COLO668 (cell line): ENCODE data around the gene UTY.
"Not testable (repeated sequence)": the region's sequence is repeated elsewhere in the genome, so short reads cannot be mapped to it uniquely, and the experiment has no call there.

Experiments
- DNase-seq: peaks from one replicate; lab custom pipeline; 2025; ENCODE audit not compliant: unreplicated experiment; lab: John Stamatoyannopoulos, UW

The UTY gene

GRCh38 chrY:13312966-13313365, 166.9 kb downstream of the UTY start:
- DNase-seq: no peak

- no peak for DNase-seq
These were observed 171.9 kb downstream of the UTY start for GRCh38 chrY:13307959-13308358.

- DNase-seq: no peak
These were observed 179.0 kb downstream of the UTY start for GRCh38 chrY:13300795-13301194.

- no peak for DNase-seq
These were observed 180.4 kb downstream of the UTY start for GRCh38 chrY:13299411-13299810.

- DNase-seq: no peak
These were observed 183.5 kb downstream of the UTY start for GRCh38 chrY:13296176-13296890.

GRCh38 chrY:13295026-13295425, 184.8 kb downstream of the UTY start:
- no peak for DNase-seq

- no peak for DNase-seq
These were observed 188.6 kb downstream of the UTY start for GRCh38 chrY:13291199-13291598.

- DNase-seq: not testable (repeated sequence)
These were observed 197.4 kb downstream of the UTY start for GRCh38 chrY:13282151-13283054.

- DNase-seq: no peak
These were observed 200.3 kb downstream of the UTY start for GRCh38 chrY:13279561-13279960.

- DNase-seq: no peak
These were observed 208.1 kb downstream of the UTY start for GRCh38 chrY:13271706-13272105.

- not testable (repeated sequence) for DNase-seq
These were observed 225.8 kb downstream of the UTY start for GRCh38 chrY:13253941-13254440.

- no peak for DNase-seq
These were observed 229.4 kb downstream of the UTY start for GRCh38 chrY:13250421-13250820.

GRCh38 chrY:13243716-13244115, 236.1 kb downstream of the UTY start:
- DNase-seq: no peak

GRCh38 chrY:13233901-13234300, 245.9 kb downstream of the UTY start:
- no peak for DNase-seq

GRCh38 chrY:13233118-13233517, 246.7 kb downstream of the UTY start:
- no peak for DNase-seq

GRCh38 chrY:13227354-13227953, 252.4 kb downstream of the UTY start:
- no peak for DNase-seq

- no peak for DNase-seq
These were observed 268.7 kb downstream of the UTY start for GRCh38 chrY:13210961-13211646.

- no peak for DNase-seq
These were observed 274.6 kb downstream of the UTY start for GRCh38 chrY:13205214-13205613.
